ENCODE measurements around the gene LYZL6.

DNA sequence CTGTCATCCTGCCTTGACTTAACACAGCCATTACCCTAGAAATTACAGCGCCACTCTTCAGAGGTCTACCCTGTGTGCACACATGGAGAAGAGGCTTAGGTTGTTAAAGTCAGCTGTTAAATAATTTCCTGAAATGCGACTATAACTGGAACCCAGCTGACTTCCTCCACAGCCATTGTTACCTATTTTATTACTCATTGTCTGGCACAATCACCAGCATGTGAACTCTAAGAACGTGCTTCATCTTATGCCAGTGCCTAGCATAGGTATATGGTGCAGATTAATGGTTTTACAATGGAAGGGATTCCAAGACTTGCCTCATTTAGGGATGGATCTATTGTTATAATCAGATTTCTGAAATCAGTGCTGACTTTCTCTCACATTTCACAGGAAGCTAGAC lies 24.8 kb downstream of the LYZL6 start:
- TF ChIP-seq, protein P1, sequence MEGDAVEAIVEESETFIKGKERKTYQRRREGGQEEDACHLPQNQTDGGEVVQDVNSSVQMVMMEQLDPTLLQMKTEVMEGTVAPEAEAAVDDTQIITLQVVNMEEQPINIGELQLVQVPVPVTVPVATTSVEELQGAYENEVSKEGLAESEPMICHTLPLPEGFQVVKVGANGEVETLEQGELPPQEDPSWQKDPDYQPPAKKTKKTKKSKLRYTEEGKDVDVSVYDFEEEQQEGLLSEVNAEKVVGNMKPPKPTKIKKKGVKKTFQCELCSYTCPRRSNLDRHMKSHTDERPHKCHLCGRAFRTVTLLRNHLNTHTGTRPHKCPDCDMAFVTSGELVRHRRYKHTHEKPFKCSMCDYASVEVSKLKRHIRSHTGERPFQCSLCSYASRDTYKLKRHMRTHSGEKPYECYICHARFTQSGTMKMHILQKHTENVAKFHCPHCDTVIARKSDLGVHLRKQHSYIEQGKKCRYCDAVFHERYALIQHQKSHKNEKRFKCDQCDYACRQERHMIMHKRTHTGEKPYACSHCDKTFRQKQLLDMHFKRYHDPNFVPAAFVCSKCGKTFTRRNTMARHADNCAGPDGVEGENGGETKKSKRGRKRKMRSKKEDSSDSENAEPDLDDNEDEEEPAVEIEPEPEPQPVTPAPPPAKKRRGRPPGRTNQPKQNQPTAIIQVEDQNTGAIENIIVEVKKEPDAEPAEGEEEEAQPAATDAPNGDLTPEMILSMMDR (IDR thresholded peaks at IDR 0.05) = no peak
- TF ChIP-seq ZNF232 (CRISPR knock-in tag; IDR thresholded peaks at IDR 0.05) (no peak), TEAD4 (CRISPR knock-in tag; IDR thresholded peaks at IDR 0.05) (no peak), ZNF416 (CRISPR knock-in tag; IDR thresholded peaks at IDR 0.05) (no peak), ELF4 (CRISPR knock-in tag; IDR thresholded peaks at IDR 0.05; ENCODE audit: low read depth) (no peak), JUN (CRISPR knock-in tag; IDR thresholded peaks at IDR 0.05) (no peak), GABPB1 (CRISPR knock-in tag; IDR thresholded peaks at IDR 0.05) (no peak), TCF7 (CRISPR knock-in tag; IDR thresholded peaks at IDR 0.05; ENCODE audit: low read depth) (no peak)
- TF ChIP-seq, protein P2, sequence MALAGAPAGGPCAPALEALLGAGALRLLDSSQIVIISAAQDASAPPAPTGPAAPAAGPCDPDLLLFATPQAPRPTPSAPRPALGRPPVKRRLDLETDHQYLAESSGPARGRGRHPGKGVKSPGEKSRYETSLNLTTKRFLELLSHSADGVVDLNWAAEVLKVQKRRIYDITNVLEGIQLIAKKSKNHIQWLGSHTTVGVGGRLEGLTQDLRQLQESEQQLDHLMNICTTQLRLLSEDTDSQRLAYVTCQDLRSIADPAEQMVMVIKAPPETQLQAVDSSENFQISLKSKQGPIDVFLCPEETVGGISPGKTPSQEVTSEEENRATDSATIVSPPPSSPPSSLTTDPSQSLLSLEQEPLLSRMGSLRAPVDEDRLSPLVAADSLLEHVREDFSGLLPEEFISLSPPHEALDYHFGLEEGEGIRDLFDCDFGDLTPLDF (CRISPR knock-in tag; IDR thresholded peaks at IDR 0.05) = no peak
- TF ChIP-seq, protein P3, sequence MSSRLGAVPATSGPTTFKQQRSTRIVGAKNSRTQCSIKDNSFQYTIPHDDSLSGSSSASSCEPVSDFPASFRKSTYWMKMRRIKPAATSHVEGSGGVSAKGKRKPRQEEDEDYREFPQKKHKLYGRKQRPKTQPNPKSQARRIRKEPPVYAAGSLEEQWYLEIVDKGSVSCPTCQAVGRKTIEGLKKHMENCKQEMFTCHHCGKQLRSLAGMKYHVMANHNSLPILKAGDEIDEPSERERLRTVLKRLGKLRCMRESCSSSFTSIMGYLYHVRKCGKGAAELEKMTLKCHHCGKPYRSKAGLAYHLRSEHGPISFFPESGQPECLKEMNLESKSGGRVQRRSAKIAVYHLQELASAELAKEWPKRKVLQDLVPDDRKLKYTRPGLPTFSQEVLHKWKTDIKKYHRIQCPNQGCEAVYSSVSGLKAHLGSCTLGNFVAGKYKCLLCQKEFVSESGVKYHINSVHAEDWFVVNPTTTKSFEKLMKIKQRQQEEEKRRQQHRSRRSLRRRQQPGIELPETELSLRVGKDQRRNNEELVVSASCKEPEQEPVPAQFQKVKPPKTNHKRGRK (CRISPR knock-in tag; IDR thresholded peaks at IDR 0.05; ENCODE audit: borderline replicate concordance) = no peak
- TF ChIP-seq, protein P4, sequence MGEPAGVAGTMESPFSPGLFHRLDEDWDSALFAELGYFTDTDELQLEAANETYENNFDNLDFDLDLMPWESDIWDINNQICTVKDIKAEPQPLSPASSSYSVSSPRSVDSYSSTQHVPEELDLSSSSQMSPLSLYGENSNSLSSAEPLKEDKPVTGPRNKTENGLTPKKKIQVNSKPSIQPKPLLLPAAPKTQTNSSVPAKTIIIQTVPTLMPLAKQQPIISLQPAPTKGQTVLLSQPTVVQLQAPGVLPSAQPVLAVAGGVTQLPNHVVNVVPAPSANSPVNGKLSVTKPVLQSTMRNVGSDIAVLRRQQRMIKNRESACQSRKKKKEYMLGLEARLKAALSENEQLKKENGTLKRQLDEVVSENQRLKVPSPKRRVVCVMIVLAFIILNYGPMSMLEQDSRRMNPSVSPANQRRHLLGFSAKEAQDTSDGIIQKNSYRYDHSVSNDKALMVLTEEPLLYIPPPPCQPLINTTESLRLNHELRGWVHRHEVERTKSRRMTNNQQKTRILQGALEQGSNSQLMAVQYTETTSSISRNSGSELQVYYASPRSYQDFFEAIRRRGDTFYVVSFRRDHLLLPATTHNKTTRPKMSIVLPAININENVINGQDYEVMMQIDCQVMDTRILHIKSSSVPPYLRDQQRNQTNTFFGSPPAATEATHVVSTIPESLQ (CRISPR knock-in tag; IDR thresholded peaks at IDR 0.05) = no peak
